WTC11 (cell line): ENCODE results near the gene FAM149B1. TPM values are rescaled to one million over a fixed set of nuclear protein-coding genes. Genes with fewer than 3 reads are reported as not detected.

Source experiments
- ATAC-seq: fragments of 200-7000 bp; cut with Tn5 transposase; 2 replicates; pipeline ENCODE4 v1.10.0; 2021; ENCODE audit warnings: mild to moderate bottlenecking, moderate library complexity
- CTCF ChIA-PET: fragments of 300-600 bp; sonication (Branson Sonifier 250); formaldehyde crosslinking; loops from one replicate; lab custom pipeline; 2021; ENCODE audit warnings: antibody characterized with exemption; lab: Charles Lee
- POLR2A ChIA-PET: fragments of 350-600 bp; sonication (Branson Sonifier 250); formaldehyde crosslinking; loops from one replicate; lab custom pipeline; 2021; ENCODE audit warnings: antibody characterized with exemption; lab: Charles Lee
- DNase-seq: peaks from one replicate; pipeline ENCODE4 v3.0.0; 2021; ENCODE audit warnings: low spot score
- H3K27ac Mint-ChIP-seq: 2 replicates; pipeline ENCODE4 v1.8.0; 2021; ENCODE audit warnings: mixed read lengths
- H3K27me3 Mint-ChIP-seq: 2 replicates; pipeline ENCODE4 v1.8.0; 2021; ENCODE audit warnings: low read depth, mild to moderate bottlenecking, moderate library complexity, mixed read lengths
- H3K36me3 Mint-ChIP-seq: 2 replicates; pipeline ENCODE4 v1.8.0; 2021; ENCODE audit warnings: mixed read lengths
- H3K4me1 Mint-ChIP-seq: 2 replicates; pipeline ENCODE4 v1.8.0; 2022; ENCODE audit warnings: mixed read lengths
- H3K4me3 Mint-ChIP-seq: 2 replicates; pipeline ENCODE4 v1.8.0; 2021; ENCODE audit warnings: mild to moderate bottlenecking, moderate library complexity, mixed read lengths
- H3K9me3 Mint-ChIP-seq: 2 replicates; pipeline ENCODE4 v1.8.0; 2021; ENCODE audit warnings: mixed read lengths
- ARID4B ChIP-seq: sonication (generic); formaldehyde crosslinking; IDR thresholded peaks from 2 replicates; pipeline ENCODE4 v1.8.0; 2023; ENCODE audit warnings: missing genetic modification reagents, mild to moderate bottlenecking, borderline replicate concordance
- CREM ChIP-seq: sonication (generic); formaldehyde crosslinking; IDR thresholded peaks from 2 replicates; pipeline ENCODE4 v1.8.1; 2022; ENCODE audit warnings: mild to moderate bottlenecking, missing genetic modification reagents, moderate library complexity
- CTCF ChIP-seq: fragments of 200-600 bp; IDR thresholded peaks from 2 replicates; pipeline ENCODE4 v1.8.0; 2022; ENCODE audit warnings: antibody characterized with exemption
- E2F1 ChIP-seq: sonication (generic); formaldehyde crosslinking; IDR thresholded peaks from 2 replicates; pipeline ENCODE4 v1.8.0; 2022; ENCODE audit warnings: mild to moderate bottlenecking, missing genetic modification reagents
- GRHL2 ChIP-seq: fragments of 250-450 bp; sonication (Bioruptor Pico); IDR thresholded peaks from 2 replicates; pipeline ENCODE4 v1.8.0; 2022; ENCODE audit warnings: mild to moderate bottlenecking, moderate library complexity; ENCODE audit not compliant: insufficient replicate concordance, severe bottlenecking
- GTF2I ChIP-seq: fragments of 250-450 bp; sonication (Bioruptor Pico); conservative IDR thresholded peaks from 2 replicates; pipeline ENCODE4 v1.4.0; 2021; ENCODE audit warnings: mild to moderate bottlenecking
- NR1H2 ChIP-seq: sonication (generic); formaldehyde crosslinking; IDR thresholded peaks from 2 replicates; pipeline ENCODE4 v1.9.0; 2021; ENCODE audit warnings: mild to moderate bottlenecking, moderate library complexity, missing genetic modification reagents
- PRDM15 ChIP-seq: sonication (generic); formaldehyde crosslinking; IDR thresholded peaks from 2 replicates; pipeline ENCODE4 v1.8.0; 2022; ENCODE audit warnings: missing genetic modification reagents
- TEAD4 ChIP-seq: sonication (generic); formaldehyde crosslinking; IDR thresholded peaks from 2 replicates; pipeline ENCODE4 v1.8.0; 2022; ENCODE audit warnings: mild to moderate bottlenecking, missing genetic modification reagents
- ZBTB21 ChIP-seq: sonication (generic); formaldehyde crosslinking; IDR thresholded peaks from 2 replicates; pipeline ENCODE4 v1.8.1; 2023; ENCODE audit warnings: mild to moderate bottlenecking, missing genetic modification reagents, borderline replicate concordance
- ZNF138 ChIP-seq: sonication (generic); formaldehyde crosslinking; conservative IDR thresholded peaks from 2 replicates; pipeline ENCODE4 v1.8.1; 2022; ENCODE audit warnings: mild to moderate bottlenecking, moderate library complexity, missing genetic modification reagents
- ZNF532 ChIP-seq: fragments of 250-450 bp; sonication (Bioruptor Pico); IDR thresholded peaks from 2 replicates; pipeline ENCODE4 v1.9.0; 2021; ENCODE audit warnings: mild to moderate bottlenecking, borderline replicate concordance
- ZSCAN18 ChIP-seq: fragments of 250-450 bp; sonication (Bioruptor Pico); IDR thresholded peaks from 2 replicates; pipeline ENCODE4 v2.1.2; 2022; ENCODE audit warnings: mild to moderate bottlenecking, moderate library complexity
- total RNA-seq: library from RNA; stranded (reverse); gene quantifications from 3 replicates; pipeline ENCODE4 v1.2.3, GENCODE V29; 2021

The FAM149B1 gene
- total RNA-seq, 1 experiment from 2014 or later: 13.8 TPM

GRCh38 chr10:73161079-73161478 lies 6.8 kb upstream of the FAM149B1 start (continued):
- TF ChIP-seq ZNF138 (CRISPR knock-in tag): no peak

GRCh38 chr10:73161662-73162061 lies 6.3 kb upstream of the FAM149B1 start:
- no peaks in the 10 kb centered on the region for H3K27me3 Mint-ChIP-seq
- DNase-seq (no peak), ATAC-seq (no peak)
- no peak overlapping the region for H3K27ac Mint-ChIP-seq
- H3K4me3 Mint-ChIP-seq: no peak overlapping the region
- CTCF ChIA-PET: no interaction called here
- no peaks in the 10 kb centered on the region for H3K9me3 Mint-ChIP-seq
- peaks cover 2% of the 10 kb centered on the region for H3K4me1 Mint-ChIP-seq
- POLR2A ChIA-PET: no interaction called here
- peaks cover 32% of the 10 kb centered on the region for H3K36me3 Mint-ChIP-seq
- TF ChIP-seq GTF2I (CRISPR knock-in tag) (no peak), GRHL2 (CRISPR knock-in tag) (no peak), E2F1 (CRISPR knock-in tag) (no peak), TEAD4 (CRISPR knock-in tag) (no peak), CTCF (no peak), ZSCAN18 (CRISPR knock-in tag) (no peak), ZBTB21 (CRISPR knock-in tag) (no peak), ARID4B (CRISPR knock-in tag) (no peak), NR1H2 (no peak), PRDM15 (CRISPR knock-in tag) (no peak), ZNF532 (CRISPR knock-in tag) (no peak), CREM (CRISPR knock-in tag) (no peak)
